ENCODE data around the gene DIS3L2. TPM values are rescaled to one million over a fixed set of nuclear protein-coding genes. Genes with fewer than 3 reads are reported as not detected.

Gene DIS3L2
- total and polyA plus RNA-seq, 12 donors: 20.0 to 54.7 (median 30.5) TPM

GRCh38 chr2:232116852-232117251, 155.3 kb downstream of the DIS3L2 start:
- Histone ChIP-seq H3K27ac (no peak overlapping the region), H3K27me3 (no peaks in the 10 kb centered on the region), H3K4me1 (replicated peaks in 1 of 2) (no peaks in the 10 kb centered on the region), H3K36me3 (replicated peaks in 1 of 2) (no peaks in the 10 kb centered on the region), H3K9me3 (replicated peaks in 1 of 3) (no peaks in the 10 kb centered on the region), H3K4me3 (no peak overlapping the region)
- intact Hi-C loops (cut with DNase I): no loop called here
- TF ChIP-seq, protein P1, sequence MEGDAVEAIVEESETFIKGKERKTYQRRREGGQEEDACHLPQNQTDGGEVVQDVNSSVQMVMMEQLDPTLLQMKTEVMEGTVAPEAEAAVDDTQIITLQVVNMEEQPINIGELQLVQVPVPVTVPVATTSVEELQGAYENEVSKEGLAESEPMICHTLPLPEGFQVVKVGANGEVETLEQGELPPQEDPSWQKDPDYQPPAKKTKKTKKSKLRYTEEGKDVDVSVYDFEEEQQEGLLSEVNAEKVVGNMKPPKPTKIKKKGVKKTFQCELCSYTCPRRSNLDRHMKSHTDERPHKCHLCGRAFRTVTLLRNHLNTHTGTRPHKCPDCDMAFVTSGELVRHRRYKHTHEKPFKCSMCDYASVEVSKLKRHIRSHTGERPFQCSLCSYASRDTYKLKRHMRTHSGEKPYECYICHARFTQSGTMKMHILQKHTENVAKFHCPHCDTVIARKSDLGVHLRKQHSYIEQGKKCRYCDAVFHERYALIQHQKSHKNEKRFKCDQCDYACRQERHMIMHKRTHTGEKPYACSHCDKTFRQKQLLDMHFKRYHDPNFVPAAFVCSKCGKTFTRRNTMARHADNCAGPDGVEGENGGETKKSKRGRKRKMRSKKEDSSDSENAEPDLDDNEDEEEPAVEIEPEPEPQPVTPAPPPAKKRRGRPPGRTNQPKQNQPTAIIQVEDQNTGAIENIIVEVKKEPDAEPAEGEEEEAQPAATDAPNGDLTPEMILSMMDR (IDR thresholded peaks at IDR 0.05): no peak
- no peak for TF ChIP-seq POLR2A (IDR thresholded peaks at IDR 0.05)
- no peak for DNase-seq
- 64 to 99% (median 66%) methylated on average over 3 of the region's 3 CpGs for WGBS, 4 donors

- H3K9me3 ChIP-seq (replicated peaks in 1 of 3): no peaks in the 10 kb centered on the region
- intact Hi-C loops (cut with DNase I): no loop called here
- DNase-seq: no peak
- H3K4me3 ChIP-seq: no peak overlapping the region
- TF ChIP-seq, protein P1 (IDR thresholded peaks at IDR 0.05): no peak
- TF ChIP-seq POLR2A (IDR thresholded peaks at IDR 0.05): no peak
- 85 to 98% (median 87%) methylated on average over 3 of the region's 3 CpGs for WGBS, 4 donors
- H3K36me3 ChIP-seq (replicated peaks in 1 of 2): no peaks in the 10 kb centered on the region
- no peaks in the 10 kb centered on the region for H3K27me3 ChIP-seq
- no peak overlapping the region for H3K27ac ChIP-seq
- H3K4me1 ChIP-seq (replicated peaks in 1 of 2): no peaks in the 10 kb centered on the region
Observed at GRCh38 chr2:232117413-232117812, 155.9 kb downstream of the DIS3L2 start.

GRCh38 chr2:232120911-232121310, 159.4 kb downstream of the DIS3L2 start:
- DNase-seq: no peak
- Histone ChIP-seq H3K4me1 (replicated peaks in 1 of 2) (no peaks in the 10 kb centered on the region), H3K9me3 (replicated peaks in 1 of 3) (no peaks in the 10 kb centered on the region), H3K27ac (no peak overlapping the region), H3K36me3 (replicated peaks in 1 of 2) (no peaks in the 10 kb centered on the region), H3K27me3 (no peaks in the 10 kb centered on the region), H3K4me3 (no peak overlapping the region)
- TF ChIP-seq, protein P1 (IDR thresholded peaks at IDR 0.05): no peak
- TF ChIP-seq POLR2A (IDR thresholded peaks at IDR 0.05): no peak
- intact Hi-C loops (cut with DNase I): no loop called here

- intact Hi-C loops (cut with DNase I): no loop called here
- TF ChIP-seq, protein P1 (IDR thresholded peaks at IDR 0.05): no peak
- no peak for TF ChIP-seq POLR2A (IDR thresholded peaks at IDR 0.05)
- DNase-seq: no peak
- WGBS, 4 donors: 95 to 100% (median 99%) methylated on average over 1 of the region's 1 CpG
- Histone ChIP-seq H3K4me3 (no peak overlapping the region), H3K9me3 (replicated peaks in 1 of 3) (no peaks in the 10 kb centered on the region), H3K27me3 (no peaks in the 10 kb centered on the region), H3K27ac (no peak overlapping the region), H3K36me3 (replicated peaks in 1 of 2) (no peaks in the 10 kb centered on the region), H3K4me1 (replicated peaks in 1 of 2) (peaks cover 0 to 9% of the 10 kb centered on the region in 2 donors)
Observed at GRCh38 chr2:232124309-232124708, 162.8 kb downstream of the DIS3L2 start.
